ENCODE data around the gene STRIP2. TPM values are rescaled to one million over a fixed set of nuclear protein-coding genes. Genes with fewer than 3 reads are reported as not detected.

STRIP2 gene
- total RNA-seq, 2 donors from 2014 or later, result 11.7 to 15.8 TPM

DNA sequence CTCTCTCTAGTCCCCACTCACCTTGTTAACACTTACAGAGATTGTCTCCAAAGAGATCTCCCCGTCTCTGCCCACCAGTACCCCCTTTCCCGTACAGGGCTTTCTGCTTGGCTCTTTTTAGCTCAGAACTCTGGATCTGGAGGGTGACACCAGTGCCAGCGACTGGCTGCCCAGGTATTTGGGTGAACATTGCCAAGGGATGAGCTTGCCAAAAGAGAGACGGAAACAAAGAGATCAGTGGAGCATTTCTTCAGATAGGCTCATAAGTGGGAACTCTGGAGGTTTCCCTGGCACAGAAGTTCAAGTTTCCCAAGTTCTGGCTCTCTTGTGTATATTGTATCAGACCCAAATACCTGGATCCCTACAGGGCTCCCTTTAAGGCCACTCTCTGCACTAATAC lies 30.0 kb downstream of the STRIP2 start:
- Histone ChIP-seq H3K4me3 (ENCODE audit: low read length) (no peak overlapping the region), H3K9ac (ENCODE audit: extremely low read depth, low read length, poor library complexity, severe bottlenecking) (no peak overlapping the region), H3K9me3 (ENCODE audit: control insufficient read depth, low read length) (no peaks in the 10 kb centered on the region), H3K27ac (ENCODE audit: low read depth, low read length) (no peak overlapping the region), H3K36me3 (ENCODE audit: control insufficient read depth, insufficient read depth, low read length) (peaks cover 45% of the 10 kb centered on the region), H3K4me1 (ENCODE audit: control insufficient read depth, insufficient read depth, low read length) (no peaks in the 10 kb centered on the region), H3K27me3 (ENCODE audit: control insufficient read depth, insufficient read depth, low read length, poor library complexity, severe bottlenecking) (no peaks in the 10 kb centered on the region)
- no peaks in the 10 kb centered on the region for H3K9me3 Mint-ChIP-seq
- H3K4me1 Mint-ChIP-seq, result peaks cover 5% of the 10 kb centered on the region
- TF ChIP-seq, protein P1, sequence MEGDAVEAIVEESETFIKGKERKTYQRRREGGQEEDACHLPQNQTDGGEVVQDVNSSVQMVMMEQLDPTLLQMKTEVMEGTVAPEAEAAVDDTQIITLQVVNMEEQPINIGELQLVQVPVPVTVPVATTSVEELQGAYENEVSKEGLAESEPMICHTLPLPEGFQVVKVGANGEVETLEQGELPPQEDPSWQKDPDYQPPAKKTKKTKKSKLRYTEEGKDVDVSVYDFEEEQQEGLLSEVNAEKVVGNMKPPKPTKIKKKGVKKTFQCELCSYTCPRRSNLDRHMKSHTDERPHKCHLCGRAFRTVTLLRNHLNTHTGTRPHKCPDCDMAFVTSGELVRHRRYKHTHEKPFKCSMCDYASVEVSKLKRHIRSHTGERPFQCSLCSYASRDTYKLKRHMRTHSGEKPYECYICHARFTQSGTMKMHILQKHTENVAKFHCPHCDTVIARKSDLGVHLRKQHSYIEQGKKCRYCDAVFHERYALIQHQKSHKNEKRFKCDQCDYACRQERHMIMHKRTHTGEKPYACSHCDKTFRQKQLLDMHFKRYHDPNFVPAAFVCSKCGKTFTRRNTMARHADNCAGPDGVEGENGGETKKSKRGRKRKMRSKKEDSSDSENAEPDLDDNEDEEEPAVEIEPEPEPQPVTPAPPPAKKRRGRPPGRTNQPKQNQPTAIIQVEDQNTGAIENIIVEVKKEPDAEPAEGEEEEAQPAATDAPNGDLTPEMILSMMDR (conservative IDR thresholded peaks at IDR 0.05), result no peak
- no peak for DNase-seq
- 94 to 100% methylated on average over 2 to 4 of the region's 4 CpGs for WGBS, 2 experiments (ENCODE audit: insufficient coverage in 1 of 2, insufficient read length in 1 of 2)
- H3K36me3 Mint-ChIP-seq (ENCODE audit: low read depth), result peaks cover 39% of the 10 kb centered on the region
- H3K27ac Mint-ChIP-seq, result no peak overlapping the region
- no peaks in the 10 kb centered on the region for H3K27me3 Mint-ChIP-seq (ENCODE audit: insufficient read depth)
- H3K4me3 Mint-ChIP-seq, result no peak overlapping the region

DNA sequence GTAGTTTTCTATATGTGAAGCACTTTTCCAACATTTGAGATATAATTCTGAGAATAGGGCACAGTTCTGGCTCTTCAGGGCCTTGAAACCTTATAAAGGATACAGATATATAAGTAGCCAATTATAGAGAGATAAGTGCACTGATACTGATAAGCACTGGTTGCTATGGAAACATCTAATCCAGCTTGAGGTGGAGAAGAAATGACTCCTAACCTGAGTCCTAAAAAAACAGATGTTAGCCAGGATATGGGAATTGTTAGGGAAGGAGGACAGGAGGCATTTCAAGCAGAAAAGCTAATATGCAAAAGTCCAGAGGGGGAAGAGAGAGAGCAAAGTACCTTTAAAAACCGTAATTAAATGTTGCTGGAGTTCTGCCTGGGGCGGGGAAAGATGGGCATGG lies 30.8 kb downstream of the STRIP2 start:
- 88% methylated on average over 2 of the region's 2 CpGs; no CpG with 5 or more reads in 1 of the 2 experiments for WGBS, 2 experiments (ENCODE audit: insufficient coverage in 1 of 2, insufficient read length in 1 of 2)
- no peaks in the 10 kb centered on the region for H3K9me3 ChIP-seq (ENCODE audit: control insufficient read depth, low read length)

DNA sequence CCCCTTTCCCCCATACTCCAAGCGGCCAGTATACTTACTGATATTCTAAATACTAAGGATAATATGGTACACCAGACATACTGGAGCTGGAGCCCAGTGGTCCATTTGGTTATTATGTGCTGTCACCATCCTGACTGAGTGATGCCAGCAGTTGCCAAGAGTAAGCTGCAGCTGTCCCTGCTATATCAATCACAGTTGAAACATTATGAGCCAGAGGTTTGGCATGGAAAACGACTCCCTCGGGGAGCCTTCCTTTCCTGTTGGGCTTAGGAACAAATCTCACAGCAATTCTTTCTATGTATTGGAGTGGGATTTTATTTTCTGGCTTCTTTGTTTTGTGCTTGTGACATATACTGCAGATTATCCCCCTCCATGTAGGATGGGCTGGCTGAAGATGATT lies 32.6 kb downstream of the STRIP2 start:
- H3K9ac ChIP-seq (ENCODE audit: extremely low read depth, low read length, poor library complexity, severe bottlenecking), result no peak overlapping the region
- 93% methylated on average over 3 of the region's 3 CpGs; no CpG with 5 or more reads in 1 of the 2 experiments for WGBS, 2 experiments (ENCODE audit: insufficient coverage in 1 of 2, insufficient read length in 1 of 2)
- H3K9me3 Mint-ChIP-seq, result no peaks in the 10 kb centered on the region

More for the DNA sequence above, 30.8 kb downstream of the STRIP2 start:
- Histone ChIP-seq H3K27me3 (ENCODE audit: control insufficient read depth, insufficient read depth, low read length, poor library complexity, severe bottlenecking) (no peaks in the 10 kb centered on the region), H3K4me1 (ENCODE audit: control insufficient read depth, insufficient read depth, low read length) (no peaks in the 10 kb centered on the region), H3K27ac (ENCODE audit: low read depth, low read length) (no peak overlapping the region), H3K4me3 (ENCODE audit: low read length) (no peak overlapping the region), H3K36me3 (ENCODE audit: control insufficient read depth, insufficient read depth, low read length) (peaks cover 40% of the 10 kb centered on the region), H3K9ac (ENCODE audit: extremely low read depth, low read length, poor library complexity, severe bottlenecking) (no peak overlapping the region)
- Mint-ChIP-seq H3K4me1 (peaks cover 12% of the 10 kb centered on the region), H3K4me3 (no peak overlapping the region), H3K27me3 (ENCODE audit: insufficient read depth) (no peaks in the 10 kb centered on the region), H3K27ac (no peak overlapping the region), H3K9me3 (no peaks in the 10 kb centered on the region), H3K36me3 (ENCODE audit: low read depth) (peaks cover 39% of the 10 kb centered on the region)
- DNase-seq, result no peak
- TF ChIP-seq, protein P1 (conservative IDR thresholded peaks at IDR 0.05), result no peak

More for the DNA sequence above, 32.6 kb downstream of the STRIP2 start:
- H3K36me3 Mint-ChIP-seq (ENCODE audit: low read depth), result peaks cover 39% of the 10 kb centered on the region
- no peak overlapping the region for H3K4me3 Mint-ChIP-seq
- peaks cover 14% of the 10 kb centered on the region for H3K4me1 Mint-ChIP-seq
- no peaks in the 10 kb centered on the region for H3K27me3 Mint-ChIP-seq (ENCODE audit: insufficient read depth)
- Histone ChIP-seq H3K4me3 (ENCODE audit: low read length) (no peak overlapping the region), H3K4me1 (ENCODE audit: control insufficient read depth, insufficient read depth, low read length) (no peaks in the 10 kb centered on the region), H3K27me3 (ENCODE audit: control insufficient read depth, insufficient read depth, low read length, poor library complexity, severe bottlenecking) (no peaks in the 10 kb centered on the region), H3K27ac (ENCODE audit: low read depth, low read length) (no peak overlapping the region), H3K9me3 (ENCODE audit: control insufficient read depth, low read length) (no peaks in the 10 kb centered on the region), H3K36me3 (ENCODE audit: control insufficient read depth, insufficient read depth, low read length) (peaks cover 26% of the 10 kb centered on the region)
- TF ChIP-seq, protein P1 (conservative IDR thresholded peaks at IDR 0.05), result no peak
- no peak for DNase-seq
- no peak overlapping the region for H3K27ac Mint-ChIP-seq

All from endodermal cell (in vitro differentiated cells).